HepG2 (cell line): Measurements from ENCODE around the gene LRP5. TPM values are rescaled to one million over a fixed set of nuclear protein-coding genes. Genes with fewer than 3 reads are reported as not detected.

ENCODE experiments used
- ATF7 ChIP-seq, 2 experiments: fragments of 450-650 bp in 1 of 2; sonication (generic) in 1 of 2; formaldehyde crosslinking in 1 of 2; IDR thresholded peaks; 2 replicates each; pipeline versions ENCODE4 v1.4.0 to v1.6.1; 2016 to 2020; ENCODE audit warnings: antibody characterized with exemption in 1 of 2, mild to moderate bottlenecking in 1 of 2, missing genetic modification reagents in 1 of 2
- ATM ChIP-seq: fragments of 450-650 bp; IDR thresholded peaks from 2 replicates; pipeline ENCODE4 v1.7.1; 2017; ENCODE audit warnings: mild to moderate bottlenecking, borderline replicate concordance
- BHLHE40 ChIP-seq: IDR thresholded peaks from 2 replicates; pipeline ENCODE4 v1.6.1; 2011; ENCODE audit warnings: low read length, improper control_type of control experiment
- DDIT3 ChIP-seq: sonication (generic); formaldehyde crosslinking; IDR thresholded peaks from 2 replicates; pipeline ENCODE4 v1.4.0; 2020; ENCODE audit warnings: mild to moderate bottlenecking, missing genetic modification reagents
- FOXK2 ChIP-seq: fragments of 450-650 bp; IDR thresholded peaks from 2 replicates; pipeline ENCODE4 v1.6.1; 2016
- HNF1A ChIP-seq, 2 experiments: sonication (generic) in 1 of 2; formaldehyde crosslinking in 1 of 2; IDR thresholded peaks; 2 replicates each; pipeline versions ENCODE4 v1.4.0 to v1.6.1; 2016 to 2020; ENCODE audit warnings: borderline replicate concordance in 1 of 2, low read depth in 1 of 2, mild to moderate bottlenecking in 1 of 2, missing genetic modification reagents in 1 of 2
- PTBP1 ChIP-seq: fragments of 200-400 bp; formaldehyde crosslinking; IDR thresholded peaks from 2 replicates; pipeline ENCODE4 v1.6.1; 2018; ENCODE audit warnings: low read length, low read depth; ENCODE audit not compliant: poor library complexity, severe bottlenecking
- RBAK ChIP-seq: sonication (generic); formaldehyde crosslinking; IDR thresholded peaks from 2 replicates; pipeline ENCODE4 v1.5.1; 2020; ENCODE audit warnings: mild to moderate bottlenecking, missing genetic modification reagents
- SIX4 ChIP-seq: sonication (generic); formaldehyde crosslinking; IDR thresholded peaks from 2 replicates; pipeline ENCODE4 v1.4.0; 2020; ENCODE audit warnings: missing genetic modification reagents
- SRSF9 ChIP-seq: fragments of 200-400 bp; formaldehyde crosslinking; IDR thresholded peaks from 2 replicates; pipeline ENCODE4 v1.6.1; 2018; ENCODE audit warnings: borderline replicate concordance, mild to moderate bottlenecking, low read depth, low read length; ENCODE audit not compliant: insufficient read depth, poor library complexity, severe bottlenecking
- TCF12 ChIP-seq, 2 experiments: fragments of 450-650 bp in 1 of 2; sonication (generic) in 1 of 2; formaldehyde crosslinking in 1 of 2; IDR thresholded peaks; 2 replicates each; pipeline versions ENCODE4 v1.6.1 to v1.8.0; 2017 to 2022; ENCODE audit warnings: antibody characterized with exemption in 1 of 2, mild to moderate bottlenecking in 1 of 2, missing genetic modification reagents in 1 of 2, moderate library complexity in 1 of 2
- TCF7L2 ChIP-seq: IDR thresholded peaks from 2 replicates; pipeline ENCODE4 v1.6.1; 2011; ENCODE audit warnings: mild to moderate bottlenecking, low read depth, low read length, moderate library complexity
- ZGPAT ChIP-seq: IDR thresholded peaks from 2 replicates; pipeline ENCODE4 v1.6.1; 2016; ENCODE audit warnings: mild to moderate bottlenecking
- ZNF18 ChIP-seq: sonication (generic); formaldehyde crosslinking; IDR thresholded peaks from 2 replicates; pipeline ENCODE4 v1.8.0; 2022; ENCODE audit warnings: mild to moderate bottlenecking, missing genetic modification reagents; ENCODE audit not compliant: insufficient replicate concordance
- ZNF274 ChIP-seq: sonication (generic); formaldehyde crosslinking; IDR thresholded peaks from 2 replicates; pipeline ENCODE4 v1.5.1; 2020; ENCODE audit warnings: mild to moderate bottlenecking, missing genetic modification reagents
- ZNF432 ChIP-seq: sonication (generic); formaldehyde crosslinking; IDR thresholded peaks from 2 replicates; pipeline ENCODE4 v1.5.0; 2020; ENCODE audit warnings: missing genetic modification reagents, mild to moderate bottlenecking, borderline replicate concordance
- ZNF503 ChIP-seq: sonication (generic); formaldehyde crosslinking; IDR thresholded peaks from 2 replicates; pipeline ENCODE4 v1.4.0; 2020; ENCODE audit warnings: missing genetic modification reagents
- ZNF614 ChIP-seq: IDR thresholded peaks from 2 replicates; pipeline ENCODE4 v1.6.1; 2018; ENCODE audit warnings: missing biosample characterization, missing genetic modification reagents, inconsistent platforms, borderline replicate concordance
- polyA plus RNA-seq, 8 experiments: library from polyadenylated mRNA; depleted of rRNA in 3 of 8; stranded (reverse) in 7 of 8; unstranded in 1 of 8; fragments of >200 nt; fragmentation: Illumina TruSeq in 4 of 8; extraction: Trizol in 4 of 8; gene quantifications; 2 replicates each; pipeline versions ENCODE4 v1.2.1 to v1.2.3, GENCODE V29; 2011 to 2016; ENCODE audit warnings: low read depth in 4 of 8, missing spikeins in 1 of 8, mixed read lengths in 1 of 8; ENCODE audit not compliant: insufficient read depth in 1 of 8
- total RNA-seq, 5 experiments: library from RNA; depleted of rRNA; stranded (reverse); fragments of >200 nt; fragmentation: Illumina TruSeq; extraction: Trizol; gene quantifications; 2 replicates each; pipeline ENCODE4 v1.2.3, GENCODE V29; 2016; ENCODE audit warnings: low read depth in 1 of 5

The LRP5 gene
- total and polyA plus RNA-seq, 2 of the 13 experiments (the other 11 are each of a cell fraction or from before 2014, with no cell fraction given) = 40.4 to 64.0 TPM

- no peak for TF ChIP-seq ATF7 (IDR thresholded peaks at IDR 0.05)
- no peak for TF ChIP-seq ATF7 (CRISPR knock-in tag; IDR thresholded peaks at IDR 0.05)
- TF ChIP-seq SIX4 (CRISPR knock-in tag) = no peak
- TF ChIP-seq TCF7L2 = no peak
- peak; percentile 35; the same call in 1 of the 2 replicates for TF ChIP-seq BHLHE40
- no peak for TF ChIP-seq ZNF274 (CRISPR knock-in tag)
- TF ChIP-seq FOXK2 = no peak
- no peak for TF ChIP-seq HNF1A (IDR thresholded peaks at IDR 0.05; ENCODE audit: low read depth)
- TF ChIP-seq HNF1A (CRISPR knock-in tag; IDR thresholded peaks at IDR 0.05; ENCODE audit: borderline replicate concordance) = no peak
- no peak for TF ChIP-seq ZNF432 (CRISPR knock-in tag)
- no peak for TF ChIP-seq DDIT3 (CRISPR knock-in tag)
- TF ChIP-seq ZNF503 (CRISPR knock-in tag) = no peak
- TF ChIP-seq ZNF18 (CRISPR knock-in tag) = peak; percentile 4
- TF ChIP-seq SRSF9 = no peak
- TF ChIP-seq TCF12 (IDR thresholded peaks at IDR 0.05) = no peak
- TF ChIP-seq TCF12 (CRISPR knock-in tag; IDR thresholded peaks at IDR 0.05) = no peak
- no peak for TF ChIP-seq ATM
- TF ChIP-seq ZNF614 = no peak; the same call in 1 of the 2 replicates
- peak; percentile 63 for TF ChIP-seq ZGPAT (CRISPR knock-in tag)
- no peak for TF ChIP-seq RBAK
- TF ChIP-seq PTBP1 = no peak
Measured at GRCh38 chr11:68326334-68327215, 14.2 kb downstream of the LRP5 start (continued).
